HEK293T (cell line): Measurements from ENCODE around the gene SPTA1.

ENCODE experiments used
- ARNT ChIP-seq: fragments of 450-650 bp; IDR thresholded peaks from 2 replicates; pipeline ENCODE4 v1.6.1; 2017; ENCODE audit warnings: mild to moderate bottlenecking
- BHLHE40 ChIP-seq: fragments of 450-650 bp; IDR thresholded peaks from 2 replicates; pipeline ENCODE4 v1.6.1; 2016; ENCODE audit warnings: mild to moderate bottlenecking, moderate library complexity, borderline replicate concordance
- CTBP1 ChIP-seq: fragments of 450-650 bp; IDR thresholded peaks from 2 replicates; pipeline ENCODE4 v1.6.1; 2016; ENCODE audit warnings: borderline replicate concordance
- ELF4 ChIP-seq: fragments of 450-650 bp; IDR thresholded peaks from 2 replicates; pipeline ENCODE4 v1.6.1; 2017; ENCODE audit warnings: antibody characterized with exemption
- FOXK2 ChIP-seq: fragments of 450-650 bp; IDR thresholded peaks from 2 replicates; pipeline ENCODE4 v1.6.1; 2016; ENCODE audit warnings: mild to moderate bottlenecking
- HDGF ChIP-seq: fragments of 450-650 bp; IDR thresholded peaks from 2 replicates; pipeline ENCODE4 v1.6.1; 2017; ENCODE audit warnings: antibody characterized with exemption, borderline replicate concordance
- L3MBTL2 ChIP-seq: fragments of 450-650 bp; conservative IDR thresholded peaks from 2 replicates; pipeline ENCODE4 v1.6.1; 2016; ENCODE audit warnings: mild to moderate bottlenecking
- LEF1 ChIP-seq: fragments of 450-650 bp; IDR thresholded peaks from 2 replicates; pipeline ENCODE4 v1.6.1; 2017; ENCODE audit warnings: mild to moderate bottlenecking, borderline replicate concordance
- NFRKB ChIP-seq: fragments of 450-650 bp; IDR thresholded peaks from 2 replicates; pipeline ENCODE4 v1.6.1; 2016; ENCODE audit warnings: mild to moderate bottlenecking, moderate library complexity
- SUZ12 ChIP-seq: fragments of 450-650 bp; IDR thresholded peaks from 2 replicates; pipeline ENCODE4 v1.6.1; 2016; ENCODE audit warnings: mild to moderate bottlenecking
- TARDBP ChIP-seq: fragments of 450-650 bp; IDR thresholded peaks from 2 replicates; pipeline ENCODE4 v1.6.1; 2016
- ZNF384 ChIP-seq: fragments of 450-650 bp; IDR thresholded peaks from 2 replicates; pipeline ENCODE4 v1.6.1; 2016

DNA sequence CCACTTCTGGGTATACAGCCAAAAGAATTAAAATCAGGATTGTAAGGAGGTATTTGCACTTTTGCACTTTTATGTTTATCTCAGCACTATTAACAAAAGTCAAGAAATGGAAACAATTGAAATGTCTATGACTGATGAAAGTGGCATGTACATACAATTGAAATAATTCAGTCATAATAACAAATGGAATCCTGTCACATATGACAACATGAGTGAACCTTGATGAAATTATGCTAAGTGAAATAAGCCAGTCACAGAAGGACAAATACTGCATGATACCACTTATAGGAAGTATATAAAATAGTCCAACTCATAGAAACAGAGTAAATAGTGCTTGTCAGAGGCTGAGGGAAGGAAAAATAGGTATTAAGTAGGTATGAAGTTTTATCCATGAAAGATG is 3.4 kb upstream of the SPTA1 start:
- no peak for TF ChIP-seq TARDBP
- TF ChIP-seq LEF1: no peak
- TF ChIP-seq NFRKB: no peak
- TF ChIP-seq ELF4: no peak
- TF ChIP-seq BHLHE40: no peak
- TF ChIP-seq SUZ12: no peak
- TF ChIP-seq ZNF384: no peak
- no peak for TF ChIP-seq ARNT
- TF ChIP-seq FOXK2: no peak
- TF ChIP-seq CTBP1: no peak
- no peak for TF ChIP-seq L3MBTL2
- TF ChIP-seq HDGF: no peak
